NCI-H2107 treated with DMSO at 0.1 percent for 48 hours (cell line): ENCODE data around the gene TRHDE.

Experiments used
- DNase-seq: peaks from one replicate; lab custom pipeline; 2025; ENCODE audit not compliant: unreplicated experiment; lab: John Stamatoyannopoulos, UW

The TRHDE gene

GRCh38 chr12:72272091-72272661, at the start of gene TRHDE:
TSS of gene TRHDE (plus strand) at chr12:72272370. CDS start at chr12:72272644, 274 bp downstream.
- DNase-seq: no peak

GRCh38 chr12:72226510-72226909, 45.7 kb upstream of the TRHDE start:
- DNase-seq: no peak

GRCh38 chr12:72228424-72228823, 43.7 kb upstream of the TRHDE start:
- DNase-seq: no peak

- DNase-seq: no peak
Observed at GRCh38 chr12:72230589-72230988, 41.6 kb upstream of the TRHDE start.

GRCh38 chr12:72234886-72235285, 37.3 kb upstream of the TRHDE start:
- no peak for DNase-seq

- DNase-seq: no peak
Observed at GRCh38 chr12:72236071-72236705, 36.0 kb upstream of the TRHDE start.

- DNase-seq: no peak
Observed at GRCh38 chr12:72241552-72241951, 30.6 kb upstream of the TRHDE start.

GRCh38 chr12:72242946-72243345, 29.2 kb upstream of the TRHDE start:
- no peak for DNase-seq

GRCh38 chr12:72246370-72246769, 25.8 kb upstream of the TRHDE start:
- DNase-seq: no peak

- no peak for DNase-seq
Observed at GRCh38 chr12:72250346-72250745, 21.8 kb upstream of the TRHDE start.

- DNase-seq: no peak
Observed at GRCh38 chr12:72256725-72257124, 15.4 kb upstream of the TRHDE start.

- DNase-seq: no peak
Observed at GRCh38 chr12:72261885-72262284, 10.3 kb upstream of the TRHDE start.

GRCh38 chr12:72264548-72265175, 7.5 kb upstream of the TRHDE start:
- peak; percentile 16 for DNase-seq

GRCh38 chr12:72267974-72268373, 4.2 kb upstream of the TRHDE start:
- no peak for DNase-seq

- no peak for DNase-seq
Observed at GRCh38 chr12:72268386-72268785, 3.8 kb upstream of the TRHDE start.

- no peak for DNase-seq
Observed at GRCh38 chr12:72269491-72269890, 2.7 kb upstream of the TRHDE start.

GRCh38 chr12:72270246-72270645, 1.9 kb upstream of the TRHDE start:
- DNase-seq: no peak

- no peak for DNase-seq
Observed at GRCh38 chr12:72270961-72271360, 1.2 kb upstream of the TRHDE start.

GRCh38 chr12:72271451-72272090, 599 bp upstream of the TRHDE start:
- DNase-seq: peak; percentile 9

- DNase-seq: no peak
Observed at GRCh38 chr12:72272731-72273498, 745 bp downstream of the TRHDE start.

- no peak for DNase-seq
Observed at GRCh38 chr12:72273499-72273837, 1.3 kb downstream of the TRHDE start.
